HG03095 (cell line): ENCODE data around the gene UBE2D1.

Experiments used
- ATAC-seq: cut with Tn5 transposase; IDR thresholded peaks from one replicate; pipeline ENCODE4 v1.9.1; 2021; ENCODE audit warnings: moderate library complexity; ENCODE audit not compliant: unreplicated experiment

Gene UBE2D1

GRCh38 chr10:58334817-58335305 lies at the start of gene UBE2D1:
TSS of gene UBE2D1 (plus strand) at chr10:58335006. CDS start at chr10:58335202, 196 bp downstream.
- peak; percentile 98 for ATAC-seq

GRCh38 chr10:58291538-58292174 lies 43.1 kb upstream of the UBE2D1 start:
- ATAC-seq = peak; percentile 82

GRCh38 chr10:58293989-58294388 lies 40.8 kb upstream of the UBE2D1 start:
- no peak for ATAC-seq

GRCh38 chr10:58299580-58299979 lies 35.2 kb upstream of the UBE2D1 start:
- ATAC-seq = peak; percentile 89

- ATAC-seq = no peak
These were observed 34.1 kb upstream of the UBE2D1 start for GRCh38 chr10:58300676-58301075.

GRCh38 chr10:58302254-58302653 lies 32.6 kb upstream of the UBE2D1 start:
- ATAC-seq = no peak

GRCh38 chr10:58304099-58304633 lies 30.6 kb upstream of the UBE2D1 start:
- no peak for ATAC-seq

GRCh38 chr10:58305821-58306220 lies 29.0 kb upstream of the UBE2D1 start:
- ATAC-seq = no peak

- no peak for ATAC-seq
These were observed 27.1 kb upstream of the UBE2D1 start for GRCh38 chr10:58307676-58308075.

- ATAC-seq = no peak
These were observed 23.8 kb upstream of the UBE2D1 start for GRCh38 chr10:58311026-58311425.

- ATAC-seq = no peak
These were observed 17.9 kb upstream of the UBE2D1 start for GRCh38 chr10:58316874-58317273.

GRCh38 chr10:58318346-58318745 lies 16.5 kb upstream of the UBE2D1 start:
- no peak for ATAC-seq

GRCh38 chr10:58319599-58319998 lies 15.2 kb upstream of the UBE2D1 start:
- no peak for ATAC-seq

GRCh38 chr10:58320351-58321049 lies 14.3 kb upstream of the UBE2D1 start:
- no peak for ATAC-seq

- ATAC-seq = peak; percentile 60
These were observed 12.6 kb upstream of the UBE2D1 start for GRCh38 chr10:58322072-58322834.

GRCh38 chr10:58322835-58323209 lies 12.0 kb upstream of the UBE2D1 start:
- ATAC-seq = no peak

GRCh38 chr10:58326967-58327381 lies 7.8 kb upstream of the UBE2D1 start:
- ATAC-seq = no peak

- no peak for ATAC-seq
These were observed 6.6 kb upstream of the UBE2D1 start for GRCh38 chr10:58328233-58328632.

GRCh38 chr10:58330431-58330830 lies 4.4 kb upstream of the UBE2D1 start:
- ATAC-seq = no peak

GRCh38 chr10:58331646-58332045 lies 3.2 kb upstream of the UBE2D1 start:
- ATAC-seq = no peak

GRCh38 chr10:58335306-58336005 lies 650 bp downstream of the UBE2D1 start:
- ATAC-seq = peak; percentile 40
